NCI-H146 treated with DMSO at 0.1 percent for 48 hours (cell line): ENCODE measurements around the gene COX7A2.

Experiments used
- DNase-seq: peaks from one replicate; lab custom pipeline; 2025; ENCODE audit not compliant: unreplicated experiment; lab: John Stamatoyannopoulos, UW

The COX7A2 gene

DNA sequence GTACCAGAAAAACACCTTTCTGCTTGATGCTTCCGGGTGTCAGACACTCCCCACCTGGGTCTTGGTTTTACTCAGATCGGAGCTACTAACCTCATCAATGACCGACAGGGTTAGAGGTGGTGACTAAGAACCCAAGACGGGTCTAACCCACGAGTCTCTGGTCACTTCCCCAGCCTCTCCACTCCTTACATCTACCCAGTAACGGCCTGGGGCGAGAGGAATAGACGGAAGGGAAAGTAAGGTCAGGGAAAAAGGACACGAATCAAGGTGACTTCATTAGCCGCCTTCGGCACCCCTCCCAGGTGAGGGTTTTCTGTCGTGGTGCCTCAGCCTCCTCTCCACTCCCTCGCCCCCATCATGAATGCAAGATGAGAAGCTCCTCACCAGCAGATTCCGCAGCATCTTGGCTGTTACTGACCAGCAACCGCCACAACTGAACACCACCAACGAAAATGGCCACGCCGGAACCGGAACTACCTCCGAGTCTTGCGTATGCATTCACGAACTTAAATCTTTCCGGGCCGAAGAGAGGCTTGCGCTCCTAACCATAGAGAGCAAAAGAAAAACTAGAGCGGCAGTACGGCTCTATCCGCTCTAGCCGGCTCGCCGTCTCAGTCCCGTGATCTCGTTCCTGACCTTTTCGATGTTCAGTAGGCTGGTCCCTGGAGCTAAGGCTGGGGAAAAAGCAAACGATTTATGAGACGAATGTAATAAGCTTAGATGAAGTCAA is at the start of gene COX7A2:
COX7A2 (minus strand) TSS at position 469 of the 730 bp plus-strand sequence; CDS start at position 402, 67 bp downstream.
- DNase-seq = peak; percentile 99

- no peak for DNase-seq
Measured at GRCh38 chr6:75292555-75292954, 49.0 kb upstream of the COX7A2 start.

- DNase-seq = no peak
Measured at GRCh38 chr6:75291744-75292143, 48.1 kb upstream of the COX7A2 start.

GRCh38 chr6:75291331-75291730 is 47.7 kb upstream of the COX7A2 start:
- no peak for DNase-seq

GRCh38 chr6:75290136-75290945 is 46.7 kb upstream of the COX7A2 start:
- DNase-seq = no peak

- no peak for DNase-seq
Measured at GRCh38 chr6:75288023-75288422, 44.4 kb upstream of the COX7A2 start.

DNA sequence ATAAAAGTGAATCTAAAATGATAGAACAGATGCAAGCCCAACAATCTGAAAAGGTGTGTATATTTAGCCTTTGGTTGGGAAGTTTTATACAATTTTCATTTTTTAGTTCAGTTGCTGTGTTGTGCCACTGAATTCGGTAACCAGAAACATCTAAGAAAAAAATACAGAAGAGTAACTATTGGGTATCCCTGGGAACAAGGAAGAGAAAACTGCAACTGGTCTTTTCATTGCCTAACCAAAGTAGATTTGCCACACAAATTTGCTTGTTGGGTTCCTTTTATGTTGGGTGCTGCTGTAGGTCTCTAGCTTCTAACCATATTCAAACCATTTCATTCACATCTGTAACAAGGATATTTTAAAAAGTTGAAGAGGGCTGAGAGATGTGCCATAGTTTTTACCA is 43.8 kb upstream of the COX7A2 start:
- no peak for DNase-seq

DNA sequence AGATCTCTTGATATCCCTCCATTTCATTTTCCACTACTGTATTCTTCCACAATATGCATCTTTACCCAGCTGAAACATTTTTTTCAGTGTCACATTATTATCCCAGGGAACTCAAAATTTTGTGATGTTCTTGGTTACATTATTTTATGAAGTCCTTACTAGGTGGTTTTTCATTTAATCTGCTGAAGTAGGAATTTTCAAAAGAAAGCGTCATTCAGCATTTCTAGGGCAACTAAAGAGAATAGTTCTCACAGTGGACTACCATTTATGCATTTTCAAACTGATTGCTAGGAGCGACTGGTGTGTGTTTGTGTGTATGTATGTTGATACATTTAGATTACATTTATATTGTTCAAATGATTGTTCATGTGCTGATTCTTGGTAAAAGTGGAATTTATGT is 43.4 kb upstream of the COX7A2 start:
- DNase-seq = no peak

- peak; percentile 88 for DNase-seq
Measured at GRCh38 chr6:75285283-75285639, 41.7 kb upstream of the COX7A2 start.

GRCh38 chr6:75284632-75285282 is 41.2 kb upstream of the COX7A2 start, which contains the start of gene TMEM30A:
Gene TMEM30A (minus strand): TSS chr6:75284792. CDS start chr6:75284638, 154 bp downstream.
- peak; percentile 100 for DNase-seq

DNA sequence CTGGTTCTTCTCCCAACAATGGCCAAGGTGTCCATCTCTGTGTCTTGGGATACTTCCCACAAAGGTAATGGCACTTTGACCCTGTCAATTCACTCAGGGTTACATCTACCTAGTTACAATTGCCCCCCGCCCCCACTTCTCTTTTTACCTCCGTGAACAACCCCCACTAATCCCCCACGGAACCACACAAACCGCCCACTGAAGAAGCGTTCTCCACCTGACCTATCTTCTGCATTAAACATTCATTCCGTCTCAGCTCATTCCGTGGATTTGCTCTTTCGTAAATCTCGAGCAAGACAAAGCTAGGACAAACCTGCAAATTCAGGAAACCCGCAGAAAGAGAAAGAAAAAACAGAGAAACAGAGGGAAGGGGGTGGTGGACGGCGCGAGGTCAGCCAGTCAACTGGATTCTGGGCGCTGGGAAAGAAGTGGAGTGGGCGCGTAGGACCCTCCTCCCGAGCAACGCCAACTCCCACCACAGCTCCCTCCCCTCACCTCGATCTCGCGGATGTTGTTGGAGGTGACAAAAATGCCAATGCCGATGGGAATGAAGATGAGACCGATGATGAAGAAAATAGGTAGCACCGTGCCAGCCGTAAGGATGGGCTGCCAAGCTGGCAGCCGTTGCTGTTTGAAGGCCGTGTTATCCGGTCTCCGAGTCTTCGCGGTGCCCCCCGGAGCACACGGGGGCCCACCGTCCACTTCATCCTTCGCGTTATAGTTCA is 40.5 kb upstream of the COX7A2 start:
- no peak for DNase-seq

GRCh38 chr6:75282706-75283105 is 39.1 kb upstream of the COX7A2 start:
- no peak for DNase-seq

DNA sequence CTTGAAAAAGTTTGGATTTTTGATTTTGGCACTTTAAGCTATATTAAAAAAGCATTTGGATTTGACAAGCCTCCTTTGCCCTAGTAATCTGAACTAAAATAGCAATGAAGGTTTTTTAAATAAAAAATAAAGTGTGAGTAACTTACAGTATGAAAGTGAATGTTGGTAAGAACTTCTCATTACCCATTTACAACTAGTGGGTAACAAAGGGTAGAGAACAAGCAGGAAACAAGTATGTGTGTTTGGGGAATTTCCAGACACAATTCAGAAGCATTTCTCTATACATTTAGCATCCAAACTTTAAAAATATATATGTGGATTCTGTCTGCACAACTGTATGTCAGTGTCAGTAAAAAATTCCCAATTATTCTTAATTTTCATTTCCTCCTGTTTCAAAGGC is 38.1 kb upstream of the COX7A2 start:
- no peak for DNase-seq

GRCh38 chr6:75280131-75280855 is 36.7 kb upstream of the COX7A2 start:
- DNase-seq = no peak

- no peak for DNase-seq
Measured at GRCh38 chr6:75279418-75279817, 35.8 kb upstream of the COX7A2 start.

DNA sequence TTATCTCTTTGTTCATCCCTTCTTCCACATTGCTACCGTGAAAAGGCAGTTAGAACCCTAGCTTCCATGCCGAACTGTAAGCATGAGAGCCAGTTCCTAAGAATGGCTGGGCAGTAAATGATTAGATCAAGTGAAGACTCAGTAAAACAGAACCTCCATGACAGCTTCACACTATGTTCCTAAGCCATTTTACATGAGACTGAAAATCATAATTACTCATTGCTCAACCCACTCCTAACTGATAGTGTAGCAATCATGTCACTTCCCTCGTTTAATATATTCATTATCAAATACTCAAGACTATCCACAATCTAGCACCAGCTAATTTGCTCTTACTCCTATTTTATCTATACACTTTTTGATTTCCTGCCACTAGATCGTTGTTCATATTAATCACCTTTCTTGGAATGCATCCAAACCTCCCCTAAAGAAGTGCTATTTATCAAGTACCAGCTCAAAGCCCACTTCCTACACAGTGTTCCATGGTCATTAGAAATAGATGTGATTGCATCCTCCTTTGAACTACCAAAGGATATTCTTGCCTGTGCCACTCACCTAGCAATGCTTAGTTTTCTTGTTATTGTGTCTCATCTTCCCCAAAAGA is 35.0 kb upstream of the COX7A2 start:
- no peak for DNase-seq

DNA sequence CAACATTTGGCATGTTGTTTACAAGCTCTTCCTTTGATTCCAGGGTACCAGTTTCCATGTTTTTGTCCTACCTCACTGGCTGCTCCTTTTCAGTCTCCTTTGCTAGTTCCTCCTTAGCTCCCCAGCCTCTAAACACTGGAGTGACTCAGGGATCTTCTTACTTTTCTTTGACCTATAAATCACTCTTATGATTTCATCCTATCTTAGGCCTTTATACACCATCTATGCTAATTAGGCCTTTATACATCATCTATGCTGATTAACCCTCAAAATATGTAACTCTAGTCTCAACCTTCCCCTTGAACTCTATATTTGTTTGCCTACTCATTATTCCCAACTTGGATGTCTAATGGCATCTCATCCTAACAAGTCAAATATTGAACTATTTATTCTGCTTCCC is 31.5 kb upstream of the COX7A2 start:
- no peak for DNase-seq

GRCh38 chr6:75273009-75273408 is 29.4 kb upstream of the COX7A2 start:
- no peak for DNase-seq

GRCh38 chr6:75272145-75272840 is 28.7 kb upstream of the COX7A2 start:
- DNase-seq = no peak

GRCh38 chr6:75268988-75269354 is 25.4 kb upstream of the COX7A2 start:
- no peak for DNase-seq
